GM21528 (cell line): ENCODE data around the gene CPED1.
"Not testable (repeated sequence)": the region's sequence is repeated elsewhere in the genome, so short reads cannot be mapped to it uniquely, and the experiment has no call there.

Source experiments
- ATAC-seq: cut with Tn5 transposase; IDR thresholded peaks from one replicate; pipeline ENCODE4 v1.9.1; 2021; ENCODE audit warnings: mild to moderate bottlenecking, moderate library complexity; ENCODE audit not compliant: unreplicated experiment, low FRiP score

CPED1 gene

DNA sequence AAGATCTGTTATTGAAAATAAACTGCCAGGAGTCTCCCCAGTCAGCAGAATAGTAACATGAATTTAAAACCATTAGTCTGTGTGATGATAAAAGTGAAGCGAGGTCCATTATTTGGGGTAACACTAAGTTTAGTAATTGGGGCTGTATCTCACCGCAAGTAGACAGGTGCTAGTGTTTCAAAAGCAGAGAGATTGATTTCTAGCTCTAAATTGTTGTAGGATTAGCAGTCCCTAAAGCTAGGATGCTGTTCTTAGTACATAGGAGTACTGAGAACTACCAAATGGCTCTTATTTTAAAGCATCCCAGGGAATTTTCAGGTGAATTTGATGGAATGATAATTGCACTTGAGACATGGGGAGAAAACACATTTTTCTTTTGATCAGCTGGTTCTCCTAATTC, 70.5 kb downstream of the CPED1 start:
- no peak for ATAC-seq

DNA sequence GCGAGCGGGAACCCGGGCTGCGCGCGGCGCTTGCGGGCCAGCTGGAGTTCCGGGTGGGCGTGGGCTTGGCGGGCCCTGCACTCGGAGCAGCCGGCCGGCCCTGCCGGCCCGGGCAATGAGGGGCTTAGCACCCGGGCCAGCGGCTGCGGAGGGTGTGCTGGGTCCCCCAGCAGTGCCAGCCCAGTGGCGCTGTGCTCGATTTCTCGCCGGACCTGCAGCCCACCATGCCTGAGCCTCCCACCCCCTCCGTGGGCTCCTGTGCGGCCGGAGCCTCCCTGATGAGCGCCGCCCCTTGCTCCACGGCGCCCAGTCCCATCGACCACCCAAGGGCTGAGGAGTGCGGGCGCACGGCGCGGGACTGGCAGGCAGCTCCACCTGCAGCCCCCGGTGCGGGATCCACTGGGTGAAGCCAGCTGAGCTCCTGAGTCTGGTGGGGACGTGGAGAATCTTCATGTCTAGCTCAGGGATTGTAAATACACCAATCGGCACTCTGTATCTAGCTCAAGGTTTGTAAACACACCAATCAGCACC, 71.5 kb downstream of the CPED1 start:
- not testable (repeated sequence) for ATAC-seq

DNA sequence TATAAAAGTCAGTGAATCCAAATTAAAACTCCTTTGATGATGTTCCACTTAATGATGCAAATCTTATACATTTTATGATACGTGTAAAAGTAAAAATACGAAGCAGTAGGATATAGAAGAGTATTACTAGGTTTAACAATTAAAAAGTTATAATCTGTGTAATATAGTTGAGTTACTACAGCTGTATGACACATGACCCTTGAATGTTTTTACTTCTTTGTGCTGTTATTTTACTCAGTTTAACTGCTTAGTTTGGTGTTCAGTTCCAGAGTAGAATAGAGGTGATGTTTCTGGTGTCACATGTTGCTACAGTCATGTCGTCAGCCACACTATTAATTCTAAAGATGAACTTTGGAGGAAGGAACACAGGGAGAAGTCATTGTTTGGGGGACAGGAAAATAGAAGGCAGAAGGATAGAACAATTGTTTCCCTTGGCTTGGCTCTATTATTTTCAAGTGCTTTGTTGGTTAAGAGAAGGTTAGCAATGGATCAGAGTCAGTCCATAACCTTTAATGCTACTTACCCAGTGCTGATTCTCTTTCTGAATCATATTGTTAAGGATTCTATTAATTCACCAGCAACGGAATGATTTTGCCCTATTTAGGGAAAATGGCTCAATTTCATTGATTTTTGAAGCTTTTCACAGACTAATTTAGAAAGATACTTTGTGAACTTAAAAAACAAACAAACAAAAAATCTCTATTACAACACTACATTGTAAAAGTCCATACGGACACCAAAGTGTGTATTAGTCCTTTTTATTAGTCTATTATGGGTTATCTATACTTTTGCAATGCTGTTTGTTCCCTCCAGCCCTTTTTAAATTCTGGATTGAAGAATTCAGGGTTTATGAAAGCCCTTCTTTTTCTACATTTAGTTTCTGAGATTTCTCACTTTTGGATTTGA, 73.4 kb downstream of the CPED1 start:
- no peak for ATAC-seq

DNA sequence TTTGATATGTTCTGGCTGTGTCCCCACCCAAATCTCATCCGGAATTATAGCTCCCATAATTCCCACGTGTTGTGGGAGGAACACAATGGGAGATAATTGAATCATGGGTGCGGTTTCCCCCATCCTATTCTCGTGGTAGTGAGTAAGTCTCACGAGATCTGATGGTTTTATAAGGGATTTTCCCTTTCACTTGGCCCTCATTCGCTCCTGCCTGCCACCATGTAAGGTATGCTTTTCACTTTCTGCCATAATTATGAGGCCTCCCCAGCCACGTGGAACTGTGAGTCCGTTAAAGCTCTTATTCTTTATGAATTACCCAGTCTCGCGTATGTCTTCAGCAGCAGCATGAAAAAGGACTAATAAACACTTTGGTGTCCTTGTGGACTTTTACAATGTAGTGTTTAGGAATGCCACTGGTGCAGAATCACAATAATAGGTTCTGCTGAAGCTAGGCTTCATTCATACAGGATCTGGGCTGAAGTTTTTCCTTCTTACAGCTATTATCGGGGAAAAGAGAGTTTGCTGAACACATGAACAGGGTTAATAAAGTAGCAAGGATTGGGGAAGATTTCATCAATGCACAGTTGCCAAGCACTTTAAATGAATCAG, 74.3 kb downstream of the CPED1 start:
- no peak for ATAC-seq

DNA sequence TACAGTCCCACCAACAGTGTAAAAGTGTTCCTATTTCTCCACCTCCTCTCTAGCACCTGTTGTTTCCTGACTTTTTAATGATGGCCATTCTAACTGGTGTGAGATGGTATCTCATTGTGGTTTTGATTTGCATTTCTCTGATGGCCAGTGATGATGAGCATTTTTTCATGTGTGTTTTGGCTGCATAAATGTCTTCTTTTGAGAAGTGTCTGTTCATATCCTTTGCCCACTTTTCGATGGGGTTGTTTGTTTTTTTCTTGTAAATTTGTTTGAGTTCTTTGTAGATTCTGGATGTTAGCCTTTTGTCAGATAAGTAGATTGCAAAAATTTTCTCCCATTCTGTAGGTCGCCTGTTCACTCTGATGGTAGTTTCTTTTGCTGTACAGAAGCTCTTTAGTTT, 79.2 kb downstream of the CPED1 start:
- not testable (repeated sequence) for ATAC-seq

DNA sequence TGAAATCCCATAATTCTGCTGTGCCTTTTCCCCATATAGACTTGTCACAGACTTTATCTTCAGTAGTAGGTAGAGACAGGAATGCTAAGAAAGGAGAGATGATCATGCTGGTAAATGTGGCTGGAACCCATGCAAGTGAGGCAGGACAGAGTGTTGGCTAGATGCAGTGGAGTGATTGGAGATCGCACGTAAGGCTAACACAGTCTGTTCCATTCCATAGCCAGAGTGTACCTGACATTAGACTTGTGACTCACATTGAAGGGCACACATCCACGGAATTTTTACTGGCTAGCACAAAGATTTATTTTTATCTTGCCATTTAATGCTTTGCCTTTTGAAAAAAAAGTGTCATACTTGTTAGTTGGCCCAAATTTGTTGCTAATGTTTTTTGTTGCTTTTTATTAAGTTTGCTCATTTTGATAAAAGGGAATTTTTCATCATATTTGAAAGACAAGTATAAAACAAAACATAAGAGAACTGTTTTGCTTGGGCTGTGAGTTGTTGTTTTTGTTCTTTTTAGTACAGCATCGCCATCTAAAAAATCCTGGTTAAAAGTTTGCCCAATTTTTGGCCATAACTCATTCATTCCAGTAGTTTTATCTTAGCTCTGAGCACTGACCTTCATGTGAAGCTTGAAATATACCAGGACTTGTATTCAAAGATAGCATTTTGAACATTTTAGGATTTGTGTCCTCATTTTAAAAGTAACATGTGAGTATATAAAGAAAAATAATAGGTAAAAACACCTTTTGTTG, 81.0 kb downstream of the CPED1 start:
- ATAC-seq = no peak

DNA sequence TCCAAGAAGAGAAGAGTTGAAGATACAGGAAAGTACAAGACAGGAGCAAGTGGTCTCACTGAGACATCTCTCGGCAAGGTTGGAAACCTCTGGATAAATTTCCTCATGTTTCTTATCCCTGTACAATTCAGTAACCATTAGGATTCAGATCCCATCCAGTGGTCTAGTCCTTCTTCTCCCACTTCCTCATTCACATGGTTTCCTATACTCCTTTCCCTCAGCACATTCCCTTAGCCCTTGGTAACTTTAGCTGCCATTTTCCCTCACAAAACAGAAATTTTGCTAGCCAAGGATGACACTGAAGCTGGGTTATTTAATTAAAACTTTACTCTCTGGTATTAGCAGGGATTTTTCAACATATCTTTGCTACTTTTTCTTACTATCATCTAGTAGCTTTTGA, 82.6 kb downstream of the CPED1 start:
- ATAC-seq = no peak

DNA sequence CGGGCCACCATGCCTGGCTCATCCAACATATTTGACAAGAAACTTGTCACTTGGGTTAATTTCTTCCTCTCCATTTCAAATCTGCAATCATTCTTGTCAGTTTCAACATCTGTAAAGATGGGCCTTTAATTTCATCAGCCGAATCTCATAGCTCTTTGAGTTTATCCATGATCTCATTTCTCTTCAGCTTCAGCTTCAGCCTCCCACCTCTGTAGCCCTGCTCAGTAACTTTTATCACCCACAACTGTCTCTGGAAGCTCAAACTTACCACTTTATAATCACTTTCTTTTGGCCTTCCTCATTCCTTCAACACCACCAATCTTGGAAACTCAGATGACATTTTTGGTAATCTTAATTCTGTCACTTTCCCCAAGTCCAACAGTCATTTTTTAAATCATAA, 83.2 kb downstream of the CPED1 start:
- no peak for ATAC-seq

DNA sequence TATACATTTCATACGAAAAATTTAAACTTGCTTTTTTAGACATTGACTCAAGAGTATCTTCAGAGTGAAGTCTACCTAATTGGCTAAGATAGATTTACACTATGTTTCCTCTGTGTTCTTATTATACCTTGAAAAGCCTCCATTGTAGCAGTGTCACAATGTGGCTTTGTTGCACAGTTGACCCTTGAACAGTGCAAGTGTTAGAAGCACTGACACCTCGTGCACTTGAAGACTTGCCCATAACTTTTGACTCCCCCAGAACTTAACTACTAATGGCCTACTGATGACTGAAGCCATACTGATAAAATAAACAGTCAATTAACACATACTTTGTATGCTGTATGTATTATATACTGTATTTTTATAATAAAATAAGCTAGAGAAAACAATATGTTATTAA, 84.3 kb downstream of the CPED1 start:
- ATAC-seq = no peak

DNA sequence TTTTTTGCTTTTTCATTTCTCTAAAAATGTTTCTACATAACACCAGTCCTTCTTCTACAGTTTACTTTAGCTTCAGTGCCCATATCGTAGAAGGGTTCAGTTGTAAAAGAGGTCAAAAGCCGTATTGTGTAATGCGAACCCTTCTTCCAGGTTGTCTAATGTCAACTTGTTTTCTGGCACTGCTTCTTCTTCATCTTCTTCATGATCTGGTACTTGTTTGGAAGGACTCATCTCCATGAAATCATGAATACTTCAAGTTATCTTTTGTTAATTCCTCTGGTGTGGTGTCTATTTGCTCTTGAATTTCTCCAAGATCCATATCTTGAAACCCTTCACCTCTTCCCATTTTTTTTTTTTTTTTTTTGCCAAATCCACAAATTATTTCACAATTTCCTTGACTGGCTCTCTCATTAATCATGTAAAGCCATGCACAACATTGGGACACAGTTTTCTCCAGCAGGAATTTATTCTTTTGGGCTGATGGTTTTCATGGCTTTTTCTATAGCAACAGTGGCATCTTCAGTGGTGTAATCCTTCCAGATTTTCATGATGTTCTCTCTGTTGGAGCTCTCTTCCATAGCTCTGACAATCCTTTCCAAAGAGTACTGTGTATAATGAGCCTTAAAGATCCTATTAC, 85.1 kb downstream of the CPED1 start:
- no peak for ATAC-seq

DNA sequence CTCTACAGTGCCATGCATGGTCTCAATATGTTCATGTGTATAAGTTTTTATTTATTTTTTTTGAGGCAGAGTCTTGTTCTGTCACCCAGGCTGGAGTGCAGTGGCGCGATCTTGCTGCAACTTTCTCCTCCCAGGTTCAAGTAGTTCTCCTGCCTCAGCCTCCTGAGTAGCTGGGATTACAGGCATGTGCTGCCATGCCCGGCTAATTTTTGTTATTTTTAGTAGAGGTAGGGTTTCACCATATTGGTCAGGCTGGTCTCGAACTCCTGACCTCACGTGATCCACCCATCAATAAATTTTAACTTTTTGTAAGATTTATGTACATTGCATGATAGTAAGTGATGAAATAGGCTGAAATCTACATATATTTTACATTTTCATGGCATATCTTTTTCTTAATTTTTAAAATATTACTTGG, 86.9 kb downstream of the CPED1 start:
- ATAC-seq = not testable (repeated sequence)

DNA sequence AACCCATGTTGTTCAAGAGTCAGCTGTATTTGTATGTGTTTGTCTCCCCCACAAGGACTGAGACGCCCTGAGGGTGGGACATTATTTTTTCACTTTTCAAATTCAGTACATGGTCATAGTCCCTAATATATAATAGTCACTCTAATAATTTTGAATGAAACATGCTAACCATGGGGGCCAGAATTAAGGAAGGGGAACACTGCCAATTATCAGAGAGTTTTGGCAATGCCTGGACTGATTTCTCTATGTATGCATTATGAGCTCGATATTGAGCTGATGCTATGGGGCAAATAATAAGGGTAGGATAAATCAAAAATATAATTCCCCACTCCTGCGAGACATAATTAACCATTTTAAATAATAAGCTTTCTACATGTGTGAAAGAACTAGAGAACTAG, 87.4 kb downstream of the CPED1 start:
- ATAC-seq = no peak

DNA sequence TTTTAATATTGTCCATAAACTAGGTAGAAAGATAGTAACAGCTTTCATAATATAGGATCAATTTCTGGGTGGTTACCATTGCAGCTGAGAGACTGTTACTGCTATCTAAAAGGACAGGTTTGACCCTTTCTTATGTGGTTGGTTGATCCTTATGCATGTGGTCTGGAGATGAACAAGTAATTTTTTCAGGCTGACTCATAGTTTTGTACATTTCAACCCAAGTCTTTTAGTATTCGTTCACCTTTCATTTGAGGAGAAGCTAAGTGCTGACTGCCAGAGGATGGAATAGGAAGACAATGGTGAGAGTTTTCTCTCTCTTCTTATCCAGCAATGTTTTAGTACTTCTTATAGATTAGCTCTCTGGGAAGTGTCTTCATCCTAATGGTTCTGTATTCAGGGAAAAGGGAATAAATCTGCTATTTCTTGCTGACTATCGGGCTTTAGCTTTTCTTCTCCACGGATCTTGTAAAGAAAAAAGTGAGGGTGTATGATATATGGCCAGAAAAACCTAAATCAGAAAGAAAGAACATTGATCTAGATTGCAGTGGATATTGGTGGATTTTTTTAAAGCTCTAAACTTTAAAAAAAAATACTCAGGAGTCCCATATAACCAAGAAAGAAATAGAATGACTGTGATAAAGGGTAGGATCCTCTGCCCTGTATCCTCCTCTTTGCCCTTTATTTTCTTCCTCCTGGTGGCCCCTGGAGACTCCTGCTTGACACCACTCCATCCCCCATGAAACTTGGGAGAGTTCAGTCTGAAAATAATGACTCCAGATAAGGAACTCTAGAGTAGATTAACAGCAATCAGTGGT, 88.0 kb downstream of the CPED1 start:
- no peak for ATAC-seq

DNA sequence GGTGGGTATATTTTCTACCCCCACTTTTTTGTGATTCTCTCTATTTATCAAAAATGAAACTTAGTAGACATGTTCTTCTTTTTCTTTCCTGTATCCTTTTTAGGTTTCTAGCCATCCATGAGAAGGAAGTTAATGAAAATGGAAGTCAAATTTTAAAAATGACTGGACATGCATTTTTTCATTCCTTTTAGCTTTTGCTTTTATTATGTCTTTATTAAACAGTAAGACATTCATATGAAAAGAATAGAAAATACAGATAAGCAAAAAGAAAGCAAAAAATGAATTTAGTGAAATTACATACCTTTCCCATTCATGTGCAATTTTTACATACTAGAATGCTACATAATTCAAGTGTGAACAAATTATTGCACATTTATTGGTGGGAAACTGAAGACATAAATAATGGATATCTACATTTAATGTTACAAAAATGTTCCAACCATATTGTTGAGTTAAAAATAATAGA, 88.7 kb downstream of the CPED1 start:
- no peak for ATAC-seq

DNA sequence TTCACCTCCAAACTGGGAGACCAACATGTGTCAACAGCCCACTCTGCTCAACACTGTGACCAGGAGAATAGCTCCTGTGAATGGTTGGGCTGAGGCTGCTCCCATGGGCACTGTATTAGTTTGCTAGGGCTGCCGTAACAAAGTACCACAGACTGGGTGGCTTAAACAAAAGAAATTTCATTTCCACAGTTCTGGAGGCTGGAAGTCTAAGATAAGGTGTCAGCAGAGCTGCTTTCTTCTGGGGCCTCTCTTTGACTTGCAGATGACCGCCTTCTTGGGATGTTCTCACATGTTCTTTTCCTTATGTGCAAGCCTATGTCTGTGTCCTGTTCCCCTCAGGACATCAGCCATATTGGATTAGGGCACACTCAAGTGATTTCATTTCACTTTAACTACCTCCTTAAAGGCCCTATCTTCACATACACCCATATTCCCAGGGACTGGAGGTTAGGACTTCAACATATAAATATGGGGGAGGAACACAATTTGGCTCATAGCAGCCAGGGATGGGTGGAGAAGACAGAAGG, 90.3 kb downstream of the CPED1 start:
- ATAC-seq = no peak

DNA sequence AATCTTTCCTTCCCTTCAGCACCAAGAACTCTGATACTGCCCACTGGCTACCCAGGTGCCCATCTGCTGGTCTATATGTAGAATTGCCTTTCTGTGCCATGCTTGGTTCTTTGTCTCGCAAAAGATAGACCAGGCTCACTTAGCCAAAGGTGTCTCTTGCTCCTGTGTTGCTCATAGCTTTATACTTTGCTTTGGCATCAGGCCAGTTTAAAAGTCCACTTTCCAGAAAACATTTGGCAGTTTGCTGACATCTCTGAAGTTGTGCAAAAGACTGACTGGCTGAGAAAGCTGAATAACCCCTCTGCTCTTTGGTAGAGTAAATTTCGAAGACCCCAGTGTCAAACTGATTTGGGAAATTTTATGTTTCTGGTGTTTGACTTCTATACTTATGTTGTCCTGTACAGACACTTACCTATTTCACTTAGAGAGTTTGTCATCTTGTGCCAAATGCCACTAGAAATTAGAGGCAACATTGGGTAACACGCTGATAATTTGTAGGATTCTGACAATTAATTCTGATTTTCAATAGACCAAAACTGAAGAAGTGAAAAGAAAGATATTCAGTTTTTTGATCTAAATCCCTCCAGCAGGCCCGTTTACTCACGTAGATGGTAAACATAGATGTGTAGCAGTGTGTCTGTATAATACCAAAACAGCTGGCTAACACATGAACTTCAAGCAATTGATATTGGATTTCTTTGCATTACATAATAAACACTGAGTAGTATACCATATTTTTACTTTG, 91.1 kb downstream of the CPED1 start:
- ATAC-seq = no peak

DNA sequence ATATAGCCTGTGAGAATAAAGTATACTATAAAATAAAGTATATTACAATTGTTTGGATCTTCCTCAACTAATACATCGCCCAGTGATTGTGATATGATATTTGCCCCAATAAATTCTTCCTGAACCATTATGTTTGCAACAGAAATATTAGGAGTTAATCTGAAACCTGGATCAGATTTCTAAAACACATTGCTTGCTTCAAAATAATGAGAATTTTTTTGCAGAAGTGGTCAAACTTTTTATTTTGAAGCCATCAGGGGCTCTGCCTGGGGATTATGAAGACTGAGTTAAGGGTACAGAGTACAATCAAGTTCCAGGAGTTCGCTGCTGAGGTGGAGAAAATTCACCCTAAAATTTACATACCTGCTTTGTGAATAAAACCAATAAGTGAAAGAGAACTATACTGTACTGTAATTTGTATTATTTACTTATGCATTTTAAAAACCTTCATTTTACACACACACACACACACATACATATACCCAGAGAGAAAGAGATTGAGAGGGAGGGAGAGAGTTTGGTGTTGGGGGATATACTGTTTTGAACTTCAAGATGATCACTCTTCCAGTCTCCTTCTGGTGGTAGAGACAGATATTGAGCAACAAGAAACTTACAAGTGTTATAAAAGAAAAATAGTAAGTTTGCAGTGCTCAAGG, 91.9 kb downstream of the CPED1 start:
- no peak for ATAC-seq

DNA sequence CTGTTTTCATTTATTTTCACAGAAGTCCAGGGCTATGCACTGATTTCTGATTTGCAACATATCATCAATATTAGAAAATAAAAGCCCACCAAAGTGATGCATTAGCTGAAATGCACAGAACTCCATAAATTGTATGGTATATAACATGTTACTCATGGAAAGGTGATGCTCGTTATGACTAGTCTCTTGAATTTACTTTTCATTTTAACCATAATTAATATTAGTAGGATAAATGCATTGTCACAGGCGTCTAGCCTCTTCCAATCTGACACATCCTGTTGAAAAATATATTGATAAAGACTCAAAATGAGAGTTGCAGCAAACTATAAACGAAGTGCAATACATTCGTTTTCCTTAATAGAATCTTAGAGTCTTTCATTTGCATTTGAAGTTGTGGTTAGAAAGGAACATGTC, 92.4 kb downstream of the CPED1 start:
- ATAC-seq = no peak
